ENCODE measurements around the gene ZBTB45.

DNA sequence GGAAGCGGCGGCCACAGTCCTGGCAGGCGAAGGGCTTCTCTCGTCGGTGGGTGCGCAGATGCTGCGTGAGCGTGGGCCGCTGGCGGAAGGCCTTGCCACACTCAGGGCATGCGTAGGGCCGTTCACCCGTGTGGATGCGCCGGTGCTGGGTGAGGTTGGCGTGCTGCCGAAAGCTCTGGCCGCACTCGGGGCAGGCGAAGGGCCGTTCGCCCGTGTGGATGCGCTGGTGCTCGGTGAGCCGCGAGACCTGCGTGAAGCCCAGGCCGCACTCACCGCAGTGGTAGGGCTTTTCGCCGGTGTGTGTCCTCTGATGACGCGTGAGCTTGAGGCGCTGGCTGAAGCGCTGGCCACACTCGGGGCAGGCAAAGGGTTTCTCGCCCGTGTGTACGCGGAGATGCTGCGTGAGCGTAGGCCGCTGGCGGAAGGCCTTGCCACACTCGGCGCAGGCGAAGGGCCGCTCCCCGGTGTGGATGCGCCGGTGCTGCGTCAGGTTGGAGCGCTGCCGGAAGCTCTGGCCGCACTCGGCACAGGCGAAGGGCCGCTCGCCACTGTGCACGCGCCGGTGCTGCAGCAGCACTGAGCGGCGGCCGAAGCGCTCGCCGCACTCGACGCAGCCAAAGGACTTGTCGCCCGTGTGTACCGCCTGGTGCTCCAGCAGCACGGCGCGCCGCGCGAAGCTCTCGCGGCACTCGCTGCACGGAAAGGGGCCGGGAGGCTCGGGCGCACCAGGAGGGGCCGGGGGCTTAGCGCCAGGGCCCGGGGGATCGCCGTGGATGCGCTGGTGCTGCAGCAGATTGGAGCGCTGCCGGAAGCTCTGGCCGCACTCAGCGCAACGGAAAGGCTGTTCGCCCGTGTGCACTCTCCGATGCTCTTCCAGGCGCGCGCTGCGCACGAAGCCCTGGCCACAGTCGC lies 42.8 kb upstream of the ZBTB45 start:
- TF ChIP-seq CTCF (IDR thresholded peaks at IDR 0.05) (no peak), POLR2A (IDR thresholded peaks at IDR 0.05) (no peak)

All from lower leg skin (tissue), 3 donors.